HuH-7.5 (cell line): ENCODE data around the gene CARD9.
"Not testable (repeated sequence)": the region's sequence is repeated elsewhere in the genome, so short reads cannot be mapped to it uniquely, and the experiment has no call there.

Experiments
- DNase-seq: peaks from one replicate; pipeline ENCODE4 v3.0.0; 2011; ENCODE audit warnings: low spot score

CARD9 gene, protein sequence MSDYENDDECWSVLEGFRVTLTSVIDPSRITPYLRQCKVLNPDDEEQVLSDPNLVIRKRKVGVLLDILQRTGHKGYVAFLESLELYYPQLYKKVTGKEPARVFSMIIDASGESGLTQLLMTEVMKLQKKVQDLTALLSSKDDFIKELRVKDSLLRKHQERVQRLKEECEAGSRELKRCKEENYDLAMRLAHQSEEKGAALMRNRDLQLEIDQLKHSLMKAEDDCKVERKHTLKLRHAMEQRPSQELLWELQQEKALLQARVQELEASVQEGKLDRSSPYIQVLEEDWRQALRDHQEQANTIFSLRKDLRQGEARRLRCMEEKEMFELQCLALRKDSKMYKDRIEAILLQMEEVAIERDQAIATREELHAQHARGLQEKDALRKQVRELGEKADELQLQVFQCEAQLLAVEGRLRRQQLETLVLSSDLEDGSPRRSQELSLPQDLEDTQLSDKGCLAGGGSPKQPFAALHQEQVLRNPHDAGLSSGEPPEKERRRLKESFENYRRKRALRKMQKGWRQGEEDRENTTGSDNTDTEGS

DNA sequence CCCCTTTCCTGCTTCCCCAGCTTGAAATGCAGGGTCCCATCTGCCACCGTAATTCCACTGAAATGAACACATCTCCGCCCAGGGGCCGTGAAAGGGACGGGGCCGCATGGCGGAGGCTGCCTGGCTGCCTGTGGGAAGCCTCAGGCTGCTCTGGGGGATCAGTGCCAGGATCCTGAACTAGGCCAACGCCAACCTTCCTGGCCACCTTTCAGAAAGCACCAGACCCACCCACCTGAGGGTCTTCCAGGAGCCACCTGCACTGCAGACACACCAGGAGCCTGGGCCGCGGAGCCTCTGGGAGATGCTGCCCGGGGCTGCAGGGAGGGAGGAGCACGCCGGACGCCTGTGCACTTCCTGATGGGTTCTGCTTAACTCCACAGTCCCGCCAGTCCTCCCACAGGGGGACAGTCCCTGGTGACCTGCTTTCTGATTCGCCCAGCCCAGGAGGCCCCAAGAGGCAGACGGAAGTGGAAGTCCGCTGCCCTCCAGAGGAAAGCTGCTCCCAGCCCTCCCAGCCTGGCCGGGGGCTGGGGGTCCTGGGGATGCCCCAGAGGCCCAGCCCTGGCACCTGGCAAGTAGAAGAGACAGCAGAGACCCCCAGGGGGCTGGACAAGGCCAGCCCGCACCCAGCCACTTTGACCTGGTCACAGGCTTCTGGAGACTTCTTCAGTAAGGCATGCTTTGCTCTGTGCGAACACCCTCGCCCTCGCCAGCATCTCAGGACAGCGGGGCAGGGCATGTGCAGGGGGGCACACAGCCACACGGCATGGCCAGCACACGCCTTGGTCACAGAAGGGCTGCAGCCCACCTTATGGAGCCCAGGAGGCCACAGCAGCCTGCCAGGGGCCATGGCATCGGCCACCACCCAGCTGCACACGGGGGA lies at the start of gene CARD9:
TSS of gene CARD9 (minus strand) at position 370 of the 883 bp plus-strand sequence. CDS start 1,591 bp downstream, outside the sequence.
- no peak for DNase-seq

DNA sequence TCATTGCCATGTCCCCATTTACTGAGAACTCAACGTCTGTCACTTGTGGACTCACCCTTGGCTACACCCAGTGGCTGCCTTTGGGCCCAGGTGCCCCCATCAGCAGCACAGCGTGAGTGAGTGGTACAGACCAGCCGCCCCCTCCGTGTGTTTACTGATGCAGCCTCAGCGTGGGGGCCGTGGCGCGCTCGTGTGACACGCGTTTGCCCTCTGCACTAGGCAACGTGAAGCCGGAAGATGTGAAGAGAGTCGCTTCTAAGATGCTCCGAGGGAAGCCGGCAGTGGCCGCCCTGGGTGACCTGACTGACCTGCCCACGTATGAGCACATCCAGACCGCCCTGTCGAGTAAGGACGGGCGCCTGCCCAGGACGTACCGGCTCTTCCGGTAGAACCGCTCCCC lies 49.4 kb upstream of the CARD9 start:
- no peak for DNase-seq

DNA sequence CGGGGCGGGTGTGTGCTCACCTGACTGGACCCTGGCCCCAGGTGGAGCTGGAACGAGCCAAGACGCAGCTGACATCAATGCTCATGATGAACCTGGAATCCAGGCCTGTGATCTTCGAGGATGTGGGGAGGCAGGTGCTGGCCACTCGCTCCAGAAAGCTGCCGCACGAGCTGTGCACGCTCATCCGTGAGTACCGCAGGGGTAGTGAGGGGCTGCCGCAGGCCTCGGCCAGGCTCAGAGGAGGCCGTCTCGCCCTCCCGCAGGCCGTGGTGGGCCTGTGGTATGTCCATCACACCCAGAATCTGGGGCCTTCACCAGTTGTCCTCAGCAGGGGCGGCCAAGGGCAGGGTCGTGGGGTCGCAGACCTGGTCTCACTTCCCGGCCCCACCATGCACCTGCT lies 48.3 kb upstream of the CARD9 start:
- no peak for DNase-seq

DNA sequence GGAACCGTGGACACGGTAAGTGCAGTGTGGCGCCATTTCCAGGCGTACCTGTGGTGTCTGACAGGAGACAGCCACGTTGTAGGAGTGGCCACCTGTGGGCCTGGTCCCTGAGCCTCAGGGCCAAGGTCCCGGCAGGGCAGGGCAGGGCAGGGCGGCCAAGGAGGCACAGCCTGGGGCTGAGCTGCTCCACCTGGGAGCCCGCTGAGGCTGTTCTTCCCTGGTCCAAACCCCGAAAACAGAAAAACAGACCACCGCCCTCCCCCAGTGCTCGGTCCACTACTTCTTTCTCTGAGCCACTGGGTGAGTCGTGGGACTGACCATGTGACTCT lies 45.6 kb upstream of the CARD9 start:
- DNase-seq, result no peak

DNA sequence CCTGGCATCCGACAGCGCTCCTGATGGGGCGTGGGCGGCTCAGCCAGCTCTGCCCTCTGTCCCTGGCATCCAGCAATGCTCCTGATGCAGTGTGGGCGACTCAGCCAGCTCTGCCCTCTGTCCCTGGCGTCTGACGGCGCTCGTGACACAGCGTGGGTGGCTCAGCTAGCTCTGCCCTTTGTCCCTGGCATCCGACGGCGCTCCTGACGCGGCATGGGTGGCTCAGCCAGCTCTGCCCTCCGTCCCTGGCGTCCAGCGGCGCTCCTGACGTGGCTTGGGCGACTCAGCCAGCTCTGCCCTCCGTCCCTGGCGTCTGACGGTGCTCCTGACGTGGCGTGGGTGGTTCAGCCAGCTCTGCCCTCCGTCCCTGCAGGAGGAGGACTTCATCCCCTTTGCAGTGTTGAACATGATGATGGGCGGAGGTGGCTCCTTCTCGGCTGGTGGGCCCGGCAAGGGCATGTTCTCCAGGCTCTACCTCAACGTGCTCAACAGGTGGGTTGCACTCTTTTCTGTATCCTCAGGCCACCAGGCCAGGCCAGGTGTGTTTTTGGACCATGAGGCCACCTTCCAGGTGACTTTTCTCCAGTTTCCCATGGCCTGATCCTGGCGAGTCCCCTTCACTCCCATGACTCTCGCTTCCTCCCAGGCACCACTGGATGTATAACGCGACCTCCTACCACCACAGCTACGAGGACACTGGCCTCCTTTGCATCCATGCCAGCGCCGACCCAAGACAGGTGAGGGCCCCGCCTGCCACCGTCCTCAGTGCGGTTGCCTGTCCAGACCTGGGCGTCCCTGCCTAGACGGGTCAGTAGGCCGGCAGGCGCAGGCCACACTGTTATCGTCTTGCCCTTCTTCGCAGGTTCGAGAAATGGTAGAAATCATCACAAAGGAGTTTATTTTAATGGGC lies 45.0 kb upstream of the CARD9 start:
- no peak for DNase-seq

DNA sequence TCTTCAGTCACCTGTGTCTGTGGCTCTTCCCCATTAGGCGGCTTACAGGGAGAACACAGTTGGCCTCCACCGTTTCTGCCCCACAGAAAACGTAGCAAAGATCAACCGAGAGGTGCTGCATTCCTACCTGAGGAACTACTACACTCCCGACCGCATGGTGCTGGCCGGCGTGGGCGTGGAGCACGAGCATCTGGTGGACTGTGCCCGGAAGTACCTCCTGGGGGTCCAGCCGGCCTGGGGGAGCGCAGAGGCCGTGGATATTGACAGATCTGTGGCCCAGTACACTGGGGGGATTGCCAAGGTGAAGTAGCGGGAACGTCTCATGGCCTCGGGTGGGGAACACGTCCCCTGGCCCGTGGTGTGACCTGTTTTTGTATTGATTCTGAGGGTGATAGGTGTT lies 43.4 kb upstream of the CARD9 start:
- DNase-seq, result no peak

DNA sequence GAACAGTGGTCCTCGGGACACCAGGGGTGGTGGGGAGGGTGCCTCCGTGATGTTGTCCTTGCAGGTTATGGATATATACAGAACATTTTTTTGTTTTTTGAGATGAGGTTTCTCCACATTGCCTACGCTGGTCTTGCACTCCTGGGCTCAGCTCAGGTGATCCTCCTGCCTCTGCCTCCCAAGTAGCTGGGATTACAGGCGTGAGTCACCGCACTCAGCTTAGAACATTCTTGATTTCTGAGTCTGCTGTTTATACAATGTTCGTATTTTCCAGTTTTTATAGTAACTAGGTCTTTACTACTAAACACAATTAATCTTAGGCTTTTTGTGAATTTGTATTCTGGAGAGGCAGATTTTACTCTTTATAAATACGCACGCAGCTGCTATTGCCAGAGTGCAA lies 43.0 kb upstream of the CARD9 start:
- no peak for DNase-seq

DNA sequence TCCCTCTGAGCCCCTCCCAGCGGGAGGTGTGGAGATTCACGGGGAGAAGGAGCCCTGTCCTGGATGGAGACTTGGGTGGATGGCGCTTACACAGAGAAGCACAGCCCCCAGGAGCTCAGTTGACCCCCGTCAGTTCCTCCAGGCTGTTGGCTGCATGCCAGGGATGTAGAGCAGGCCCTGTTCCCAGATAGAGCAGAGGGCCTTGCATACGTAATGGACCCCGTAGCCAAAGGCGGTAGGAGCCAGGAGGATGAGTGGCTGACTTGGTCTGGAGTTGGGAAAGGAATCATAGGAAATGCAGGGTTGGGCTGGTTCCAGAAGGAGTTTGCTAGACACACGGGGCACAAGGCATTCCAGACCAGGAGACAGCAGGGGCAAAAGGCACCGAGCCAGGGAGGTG lies 39.5 kb upstream of the CARD9 start:
- no peak for DNase-seq

DNA sequence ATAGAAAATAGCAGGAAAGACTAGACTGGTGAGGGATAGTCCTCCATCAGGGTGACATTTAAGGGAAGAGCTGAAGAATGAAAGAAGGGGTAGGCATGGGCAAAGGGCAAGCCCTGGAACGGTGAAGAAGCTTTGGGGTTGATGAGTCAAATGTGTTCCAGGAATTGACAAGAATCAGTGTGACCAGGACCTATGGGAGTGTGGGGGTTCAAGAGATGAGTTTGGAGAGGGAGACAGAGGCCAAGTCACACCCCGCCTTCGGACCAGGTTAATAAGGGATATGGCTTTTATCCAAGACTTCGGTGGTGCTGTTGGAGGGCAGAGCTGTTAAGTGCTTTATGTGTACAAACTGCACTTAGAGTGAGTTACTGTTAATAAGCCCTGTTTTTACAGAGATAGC lies 37.9 kb upstream of the CARD9 start:
- no peak for DNase-seq

DNA sequence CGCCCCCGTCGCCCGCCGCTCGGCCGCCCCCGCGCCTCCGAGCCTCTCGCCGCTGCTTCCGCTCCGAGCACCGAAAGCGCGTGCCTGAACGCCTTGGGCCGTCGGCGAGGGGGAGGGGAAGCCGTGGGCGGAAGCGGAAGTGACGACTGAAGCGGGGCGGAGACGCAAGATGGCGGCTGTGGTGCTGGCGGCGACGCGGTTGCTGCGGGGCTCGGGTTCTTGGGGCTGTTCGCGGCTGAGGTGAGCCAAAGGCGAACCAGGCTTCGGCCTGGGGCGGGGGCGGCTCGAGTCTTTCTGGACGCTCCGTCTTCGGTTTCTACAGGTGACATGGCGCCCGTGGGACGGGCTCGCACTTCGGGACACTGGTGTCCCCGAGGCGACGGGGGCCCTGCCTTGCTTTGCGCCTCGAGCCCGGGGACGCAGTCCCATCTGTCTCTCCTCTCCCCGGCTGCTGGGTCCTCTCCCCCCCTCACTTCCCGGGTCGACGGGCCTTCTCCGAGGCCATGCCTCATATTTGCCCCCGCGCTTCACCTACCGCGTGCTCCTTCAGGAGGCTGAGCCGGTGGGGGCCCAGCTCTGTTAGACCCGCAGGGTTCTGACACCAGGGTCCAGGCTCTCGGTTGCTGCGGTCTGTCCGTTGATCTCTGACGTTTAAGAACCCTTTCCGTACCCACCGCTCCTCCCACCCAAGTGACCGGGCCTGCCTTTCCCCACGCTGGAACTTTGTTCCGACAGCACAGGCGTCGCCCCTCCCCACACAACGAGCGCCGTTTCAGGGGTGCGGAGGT lies 37.2 kb upstream of the CARD9 start, which contains the start of the genes ENTR1 and PMPCA:
TSS of gene ENTR1 (minus strand) at position 115 of the 788 bp plus-strand sequence. CDS start 217 bp downstream, outside the sequence.
TSS of gene PMPCA (plus strand) at position 159 of the 788 bp plus-strand sequence. CDS start at position 170, 11 bp downstream.
- DNase-seq, result peak; percentile 97

DNA sequence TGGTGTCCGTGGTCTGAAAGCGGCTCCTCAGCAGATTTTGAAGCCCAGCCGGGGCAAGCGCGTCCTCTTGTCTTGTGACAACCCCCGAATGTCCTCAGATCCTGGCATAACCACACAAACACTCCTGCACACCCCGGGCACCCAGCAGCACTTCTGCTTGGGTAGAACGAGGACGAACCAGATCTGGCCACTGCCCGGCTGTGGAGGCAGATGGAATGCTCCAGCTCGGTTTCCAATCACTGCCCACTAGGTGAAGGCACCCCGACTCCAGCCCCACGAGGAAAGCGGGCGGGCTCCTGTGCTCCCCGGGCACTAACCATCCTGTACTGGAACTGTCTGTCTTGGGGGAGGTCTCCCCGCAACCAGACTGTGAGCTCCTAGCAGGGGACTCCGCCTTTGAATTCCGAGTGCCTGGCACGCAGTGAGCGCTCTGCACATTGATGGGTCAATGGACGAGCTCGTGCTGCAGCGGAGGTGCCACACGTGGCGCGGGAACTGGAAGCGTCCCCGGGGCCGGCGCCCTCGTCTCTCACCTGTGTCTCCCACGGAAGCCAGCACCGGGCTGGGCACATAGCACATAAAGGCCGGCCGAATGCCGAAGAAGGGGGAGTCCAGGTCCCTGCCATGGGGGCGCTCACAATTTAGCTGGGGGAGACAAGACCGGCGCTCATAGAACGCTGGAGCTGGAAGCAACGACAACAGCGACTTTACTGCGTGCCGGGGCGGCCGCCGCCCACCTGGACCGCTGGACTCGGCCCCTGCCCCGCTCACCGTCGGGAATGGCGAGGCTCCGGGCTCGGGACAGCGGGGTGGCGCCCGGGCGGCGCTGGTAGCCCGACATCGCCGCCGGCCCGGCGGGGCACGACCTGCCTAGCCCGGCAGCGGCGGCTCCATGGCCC lies 36.3 kb upstream of the CARD9 start:
- DNase-seq, result peak; percentile 76

DNA sequence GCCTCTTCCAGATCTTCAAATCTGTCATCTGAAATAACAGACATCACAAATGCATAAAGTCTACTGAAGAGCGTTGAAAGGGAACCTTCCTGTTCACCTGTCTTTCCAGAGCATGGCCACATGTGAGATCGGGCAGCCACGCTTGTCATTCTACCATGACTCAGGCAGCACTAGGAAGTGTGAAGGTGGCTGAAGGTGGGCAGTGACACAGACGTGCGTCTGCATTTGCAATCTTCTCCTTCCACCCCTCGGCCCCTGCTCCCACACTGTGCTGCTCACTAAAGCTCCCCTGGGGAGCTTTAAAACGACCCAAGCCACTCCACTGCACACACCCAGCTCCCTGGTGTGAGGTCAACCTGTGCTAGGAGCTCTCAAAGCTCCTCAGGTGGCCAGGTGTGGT lies 34.4 kb upstream of the CARD9 start:
- no peak for DNase-seq

DNA sequence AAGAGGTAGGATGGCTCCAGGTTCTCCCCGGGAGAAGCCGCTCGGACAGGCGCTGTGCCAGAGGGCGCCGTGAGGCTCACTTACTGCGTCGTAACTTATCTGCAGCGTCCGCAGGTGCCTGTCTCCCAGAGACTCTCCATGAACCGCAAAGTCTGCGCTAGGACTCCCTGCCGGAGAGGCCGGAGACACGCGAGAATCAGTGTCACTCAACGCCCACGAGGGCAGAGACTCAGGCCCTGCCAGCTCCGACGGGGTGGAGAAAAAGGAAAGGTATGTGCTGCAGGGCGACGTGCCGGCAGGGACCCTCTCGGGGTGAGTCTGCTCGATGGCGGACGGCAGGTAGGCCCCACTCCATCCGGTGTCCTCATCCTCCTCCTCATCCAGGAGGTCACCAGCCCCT lies 33.6 kb upstream of the CARD9 start:
- not testable (repeated sequence) for DNase-seq

DNA sequence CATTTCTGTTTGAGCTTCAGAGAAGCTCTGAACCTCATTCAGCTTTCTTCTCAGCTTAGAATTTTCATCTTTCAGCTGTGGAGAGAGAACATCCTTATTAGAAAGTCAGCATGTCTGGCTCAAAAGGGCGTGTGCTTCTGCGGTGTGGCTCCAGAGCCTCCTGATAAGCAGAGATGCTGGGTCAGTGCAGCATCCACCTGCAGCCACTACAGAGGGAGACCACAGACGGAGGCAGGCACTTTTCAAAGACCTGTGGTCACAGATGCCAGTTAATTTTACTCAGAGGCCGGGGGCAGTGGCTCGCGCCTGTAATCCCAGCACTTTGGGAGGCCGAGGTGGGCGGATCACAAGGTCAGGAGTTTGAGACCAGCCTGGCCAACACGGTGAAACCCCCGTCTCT lies 32.4 kb upstream of the CARD9 start:
- not testable (repeated sequence) for DNase-seq

DNA sequence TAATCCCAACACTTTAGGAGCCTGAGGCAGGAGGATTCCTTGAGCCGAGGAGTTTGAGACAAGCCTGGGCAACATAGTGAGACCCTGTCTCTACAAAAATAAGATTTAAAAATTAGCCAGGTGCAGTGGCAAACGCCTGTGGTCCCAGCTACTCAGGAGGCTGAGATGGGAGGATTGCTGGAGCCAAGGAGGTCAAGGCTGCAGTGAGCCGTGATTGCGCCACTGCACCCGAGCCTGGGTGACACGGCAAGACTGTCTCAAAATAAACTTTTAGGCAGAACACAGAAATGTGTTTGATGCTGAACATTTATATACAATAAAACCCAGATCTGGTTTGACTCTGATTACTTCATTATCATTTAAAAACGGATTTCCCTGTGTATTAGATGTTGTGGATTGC lies 32.0 kb upstream of the CARD9 start:
- DNase-seq, result no peak

DNA sequence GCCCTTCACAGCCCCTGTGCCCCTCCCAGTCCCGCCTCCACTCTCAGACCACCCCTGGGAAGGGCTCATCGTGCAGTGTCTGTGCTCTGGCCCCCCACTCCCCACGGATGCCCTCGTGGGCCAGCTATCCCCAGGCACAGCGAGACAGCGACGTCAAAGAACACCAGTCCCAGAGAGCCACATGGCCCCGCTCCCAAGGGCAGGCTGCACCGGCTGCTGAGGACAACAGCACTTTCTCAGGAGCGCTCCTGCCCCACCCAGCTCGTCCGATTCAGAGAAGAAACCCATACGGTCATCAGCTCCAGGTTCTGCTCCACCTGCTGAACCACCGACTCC lies 31.3 kb upstream of the CARD9 start:
- no peak for DNase-seq

DNA sequence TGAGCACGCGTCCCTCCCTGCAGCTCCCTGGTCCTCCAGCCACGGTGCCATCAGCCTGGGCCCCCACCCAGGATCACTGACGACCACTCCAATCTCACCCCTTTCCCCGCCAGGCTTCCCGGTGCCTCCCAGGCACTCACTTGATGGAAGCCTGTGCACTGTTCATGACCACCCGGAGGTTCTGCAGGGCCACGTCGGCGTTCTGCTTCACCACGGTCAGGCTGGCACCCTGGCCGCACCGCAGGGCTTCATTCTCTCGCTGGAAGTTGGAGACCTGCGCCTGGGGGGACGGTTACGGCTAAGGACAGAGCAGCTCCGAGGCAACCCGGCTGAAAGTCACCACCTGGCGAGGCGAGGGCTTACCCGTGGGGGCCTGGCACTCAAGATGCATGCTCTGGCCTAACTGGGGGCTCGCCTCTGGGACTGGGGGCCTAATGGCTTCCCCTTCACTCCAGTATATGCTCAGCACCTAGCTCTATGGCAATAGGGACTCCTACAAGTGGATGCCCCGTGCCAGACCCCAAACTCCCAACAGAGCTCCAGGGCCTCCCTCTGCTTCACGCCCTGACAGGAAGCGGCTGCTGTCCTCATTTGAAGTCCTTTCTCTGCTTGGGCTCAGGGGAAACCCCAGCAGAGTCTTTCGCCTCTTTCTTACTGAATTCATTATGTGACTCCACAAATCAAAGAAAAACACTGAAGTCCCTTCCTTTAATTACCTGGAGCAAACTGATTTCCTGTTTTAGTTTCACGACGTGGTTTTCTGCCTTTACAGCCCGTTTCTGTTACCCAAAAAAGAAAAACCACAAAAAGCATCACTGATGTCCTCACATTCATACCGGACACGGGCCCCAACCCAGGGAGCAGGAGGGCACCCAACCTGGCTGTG lies 30.7 kb upstream of the CARD9 start:
- DNase-seq, result no peak

DNA sequence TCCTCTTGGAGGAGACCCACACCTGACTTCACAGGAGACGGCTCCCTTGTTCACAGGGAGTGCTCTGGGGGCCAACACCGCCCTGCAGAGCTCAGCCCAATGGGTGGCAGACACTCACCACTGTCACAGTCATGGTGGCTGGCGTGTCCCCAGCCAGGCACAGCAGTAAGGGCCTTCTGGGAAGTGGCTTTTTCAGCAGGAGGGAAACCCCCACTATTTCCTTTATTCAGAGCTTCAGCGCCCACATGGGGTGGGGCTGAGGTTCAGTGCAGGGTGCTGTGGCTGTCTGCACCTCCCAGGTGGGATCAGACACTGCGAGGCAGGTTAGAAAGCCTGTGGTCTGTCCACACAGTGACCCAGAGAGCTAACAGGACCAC lies 30.1 kb upstream of the CARD9 start:
- DNase-seq, result no peak

DNA sequence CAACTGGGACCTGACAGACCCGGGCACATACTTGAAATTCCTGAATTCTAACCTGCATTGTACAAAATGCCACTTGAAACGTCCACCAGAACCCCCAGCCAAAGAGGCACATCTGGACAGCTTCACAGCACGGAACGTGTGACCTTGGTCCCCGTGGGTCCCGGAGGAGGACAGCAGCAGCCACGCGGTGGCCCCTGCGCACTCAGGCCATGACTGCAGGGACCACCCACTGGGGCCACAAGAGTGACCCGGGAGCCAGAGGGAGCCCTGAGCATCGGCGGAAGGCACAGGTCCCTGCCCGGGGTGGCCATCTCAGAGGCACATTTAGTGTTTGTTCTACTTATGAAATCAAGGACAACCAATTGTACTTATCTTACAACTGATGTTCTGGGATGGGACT lies 28.6 kb upstream of the CARD9 start:
- DNase-seq, result no peak
